ENCODE data around the gene TJAP1. TPM values are rescaled to one million over a fixed set of nuclear protein-coding genes. Genes with fewer than 3 reads are reported as not detected.

Gene TJAP1
- total RNA-seq, 4 donors from 2014 or later = 21.4 to 58.6 (median 45.7) TPM

- TF ChIP-seq, protein P1, sequence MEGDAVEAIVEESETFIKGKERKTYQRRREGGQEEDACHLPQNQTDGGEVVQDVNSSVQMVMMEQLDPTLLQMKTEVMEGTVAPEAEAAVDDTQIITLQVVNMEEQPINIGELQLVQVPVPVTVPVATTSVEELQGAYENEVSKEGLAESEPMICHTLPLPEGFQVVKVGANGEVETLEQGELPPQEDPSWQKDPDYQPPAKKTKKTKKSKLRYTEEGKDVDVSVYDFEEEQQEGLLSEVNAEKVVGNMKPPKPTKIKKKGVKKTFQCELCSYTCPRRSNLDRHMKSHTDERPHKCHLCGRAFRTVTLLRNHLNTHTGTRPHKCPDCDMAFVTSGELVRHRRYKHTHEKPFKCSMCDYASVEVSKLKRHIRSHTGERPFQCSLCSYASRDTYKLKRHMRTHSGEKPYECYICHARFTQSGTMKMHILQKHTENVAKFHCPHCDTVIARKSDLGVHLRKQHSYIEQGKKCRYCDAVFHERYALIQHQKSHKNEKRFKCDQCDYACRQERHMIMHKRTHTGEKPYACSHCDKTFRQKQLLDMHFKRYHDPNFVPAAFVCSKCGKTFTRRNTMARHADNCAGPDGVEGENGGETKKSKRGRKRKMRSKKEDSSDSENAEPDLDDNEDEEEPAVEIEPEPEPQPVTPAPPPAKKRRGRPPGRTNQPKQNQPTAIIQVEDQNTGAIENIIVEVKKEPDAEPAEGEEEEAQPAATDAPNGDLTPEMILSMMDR (IDR thresholded peaks at IDR 0.05) = no peak
- Histone ChIP-seq H3K9me3 (no peaks in the 10 kb centered on the region), H3K4me1 (peaks cover 4 to 29% (median 14%) of the 10 kb centered on the region in 4 donors), H3K4me3 (peak overlapping the region; percentile 62 to 87 (median 78)), H3K27me3 (no peaks in the 10 kb centered on the region), H3K27ac (peak overlapping the region; percentile 33 to 88 (median 78)), H3K36me3 (peaks cover 0 to 62% (median 0%) of the 10 kb centered on the region in 3 donors)
- no peak for DNase-seq
Observed at GRCh38 chr6:43517505-43518357, 40.4 kb downstream of the TJAP1 start.

GRCh38 chr6:43520097-43520496, 42.7 kb downstream of the TJAP1 start:
- peaks cover 0 to 62% (median 0%) of the 10 kb centered on the region in 3 donors for H3K36me3 ChIP-seq
- DNase-seq = no peak

GRCh38 chr6:43521836-43522235, 44.5 kb downstream of the TJAP1 start:
- Histone ChIP-seq H3K36me3 (peaks cover 0 to 77% (median 0%) of the 10 kb centered on the region in 3 donors), H3K4me3 (no peak overlapping the region), H3K27me3 (no peaks in the 10 kb centered on the region), H3K9me3 (no peaks in the 10 kb centered on the region), H3K27ac (no peak overlapping the region), H3K4me1 (peaks cover 0 to 12% (median 6%) of the 10 kb centered on the region in 4 donors)
- TF ChIP-seq POLR2A (IDR thresholded peaks at IDR 0.05) = no peak
- TF ChIP-seq, protein P1 (IDR thresholded peaks at IDR 0.05) = no peak
- no peak for DNase-seq

More at GRCh38 chr6:43520097-43520496, 42.7 kb downstream of the TJAP1 start:
- H3K27ac ChIP-seq = no peak overlapping the region
- H3K4me3 ChIP-seq = no peak overlapping the region
- peaks cover 4 to 22% (median 13%) of the 10 kb centered on the region in 4 donors for H3K4me1 ChIP-seq
- H3K9me3 ChIP-seq = no peaks in the 10 kb centered on the region
- TF ChIP-seq, protein P1 (IDR thresholded peaks at IDR 0.05) = no peak
- no peak for TF ChIP-seq POLR2A (IDR thresholded peaks at IDR 0.05)
- no peaks in the 10 kb centered on the region for H3K27me3 ChIP-seq

DNA sequence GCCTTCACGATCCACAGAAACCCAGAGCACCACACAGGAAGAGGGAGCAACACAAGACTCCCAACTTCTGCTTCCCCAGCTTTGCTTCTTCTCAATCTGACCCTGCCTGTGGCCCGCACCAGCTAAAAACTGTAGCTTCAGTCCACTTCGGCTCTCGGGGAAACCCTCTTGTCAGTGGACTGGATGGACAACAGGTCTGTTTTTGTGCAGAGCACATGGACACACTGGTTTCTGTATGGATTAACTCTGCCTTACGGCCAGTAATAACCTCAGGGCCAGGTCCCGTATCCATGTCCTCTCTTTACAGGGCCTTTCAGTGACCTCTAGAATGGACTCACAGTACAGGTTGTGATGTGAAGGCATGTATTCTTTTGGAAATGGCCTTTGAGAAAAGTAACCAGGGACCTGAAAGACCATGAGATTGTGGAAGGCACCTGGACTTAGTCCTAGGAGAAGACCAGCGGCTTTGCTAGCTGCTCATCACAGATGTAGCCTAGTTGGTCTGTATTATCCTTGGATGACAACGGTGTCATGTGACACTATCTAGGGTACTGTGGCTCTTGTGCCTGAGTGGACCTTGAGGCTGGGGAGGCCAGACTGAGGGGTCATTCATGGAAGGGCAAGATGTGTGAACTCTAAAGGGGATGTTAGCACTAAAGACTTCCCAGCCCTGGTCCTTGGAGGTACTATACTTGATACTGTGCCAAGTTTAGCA, 45.3 kb downstream of the TJAP1 start:
- DNase-seq = no peak
- peaks cover 0 to 12% (median 4%) of the 10 kb centered on the region in 4 donors for H3K4me1 ChIP-seq
- H3K36me3 ChIP-seq = peaks cover 0 to 86% (median 0%) of the 10 kb centered on the region in 3 donors
- H3K27me3 ChIP-seq = no peaks in the 10 kb centered on the region
- TF ChIP-seq POLR2A (IDR thresholded peaks at IDR 0.05) = no peak
- TF ChIP-seq, protein P1 (IDR thresholded peaks at IDR 0.05) = no peak
- no peak overlapping the region for H3K27ac ChIP-seq
- no peak overlapping the region for H3K4me3 ChIP-seq
- no peaks in the 10 kb centered on the region for H3K9me3 ChIP-seq

- Histone ChIP-seq H3K27ac (no peak overlapping the region), H3K36me3 (peaks cover 0 to 91% (median 0%) of the 10 kb centered on the region in 3 donors), H3K4me1 (peaks cover 0 to 7% (median 0%) of the 10 kb centered on the region in 4 donors), H3K27me3 (no peaks in the 10 kb centered on the region), H3K9me3 (no peaks in the 10 kb centered on the region), H3K4me3 (no peak overlapping the region)
- no peak for DNase-seq
- TF ChIP-seq, protein P1 (IDR thresholded peaks at IDR 0.05) = no peak
Observed at GRCh38 chr6:43523284-43523683, 45.9 kb downstream of the TJAP1 start.

Measured in Peyer's patch (tissue), 4 donors.